GM21515 (cell line): ENCODE data around the gene PRSS8.
"Not testable (repeated sequence)": the region's sequence is repeated elsewhere in the genome, so short reads cannot be mapped to it uniquely, and the experiment has no call there.

Source experiments
- ATAC-seq: cut with Tn5 transposase; IDR thresholded peaks from one replicate; pipeline ENCODE4 v1.9.1; 2021; ENCODE audit not compliant: unreplicated experiment

Gene PRSS8

GRCh38 chr16:31145398-31145990 is 10.0 kb upstream of the PRSS8 start:
- ATAC-seq = no peak

GRCh38 chr16:31144418-31144817 is 8.9 kb upstream of the PRSS8 start:
- ATAC-seq = not testable (repeated sequence)

GRCh38 chr16:31143694-31144148 is 8.2 kb upstream of the PRSS8 start:
- no peak for ATAC-seq

DNA sequence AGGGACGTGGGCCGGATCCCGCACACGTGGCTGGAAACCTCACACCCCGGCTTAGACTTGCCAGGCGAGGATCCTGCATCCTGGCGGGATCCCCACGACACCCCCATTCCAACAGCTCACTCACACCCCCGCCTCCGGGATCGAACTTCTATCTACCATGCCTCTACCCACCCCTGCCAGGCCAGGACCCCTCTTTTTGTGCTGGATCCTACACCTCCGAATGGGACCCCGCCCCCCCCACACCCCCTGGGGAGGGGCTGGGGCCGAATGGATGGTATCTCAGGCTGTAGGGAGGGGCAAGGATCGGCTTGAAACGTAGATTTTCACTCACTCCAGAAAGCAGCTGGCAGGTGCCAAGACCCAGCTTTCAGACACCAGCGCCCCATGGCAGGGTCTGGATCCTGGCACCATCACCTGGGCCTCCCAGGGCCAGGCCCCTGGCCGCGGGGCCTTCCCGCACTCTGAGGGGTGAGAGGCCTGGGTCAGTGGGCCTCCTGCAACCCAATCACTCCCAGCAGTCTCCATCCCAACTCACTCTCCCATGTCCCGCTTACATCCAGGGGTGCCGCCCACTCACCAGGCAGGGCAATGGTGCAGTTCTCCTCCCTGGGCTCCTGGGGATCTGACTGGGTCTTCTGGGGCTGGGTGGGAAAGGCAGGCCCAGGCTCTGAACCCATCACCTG is 7.6 kb upstream of the PRSS8 start:
- no peak for ATAC-seq

- peak; percentile 78 for ATAC-seq
Observed at GRCh38 chr16:31142109-31143010, 6.8 kb upstream of the PRSS8 start.

DNA sequence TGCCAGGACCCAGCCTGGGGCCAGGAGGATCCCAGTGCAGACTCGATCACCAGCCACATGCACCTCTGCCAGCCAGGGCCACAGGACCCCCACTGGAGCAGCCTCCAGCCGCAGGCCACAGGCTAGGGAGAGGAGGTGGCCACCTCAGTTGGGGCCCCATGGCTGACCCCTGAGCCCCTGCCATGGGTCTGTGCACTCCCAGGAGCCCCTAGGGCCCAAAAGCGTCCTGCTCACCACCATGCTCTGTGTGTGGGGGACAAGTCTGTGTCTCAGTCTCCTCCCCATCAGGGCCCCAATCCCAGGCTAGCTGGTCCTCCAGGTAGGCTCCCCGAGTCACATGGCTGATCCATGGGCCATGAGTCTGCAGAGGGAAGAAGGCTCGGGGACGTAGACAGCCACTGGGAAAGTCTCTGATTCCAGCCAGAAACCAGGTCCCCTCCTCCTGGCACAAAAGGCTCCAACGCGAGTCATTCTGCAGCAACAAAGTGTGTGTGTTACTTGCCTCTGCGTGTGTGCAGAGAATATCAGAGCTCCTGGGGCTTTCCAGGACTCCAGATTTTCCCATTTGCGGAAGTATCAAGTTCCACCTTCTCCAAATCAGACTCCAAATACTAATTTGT is 6.1 kb upstream of the PRSS8 start:
- ATAC-seq = no peak

GRCh38 chr16:31141071-31141469 is 5.5 kb upstream of the PRSS8 start:
- ATAC-seq = not testable (repeated sequence)

DNA sequence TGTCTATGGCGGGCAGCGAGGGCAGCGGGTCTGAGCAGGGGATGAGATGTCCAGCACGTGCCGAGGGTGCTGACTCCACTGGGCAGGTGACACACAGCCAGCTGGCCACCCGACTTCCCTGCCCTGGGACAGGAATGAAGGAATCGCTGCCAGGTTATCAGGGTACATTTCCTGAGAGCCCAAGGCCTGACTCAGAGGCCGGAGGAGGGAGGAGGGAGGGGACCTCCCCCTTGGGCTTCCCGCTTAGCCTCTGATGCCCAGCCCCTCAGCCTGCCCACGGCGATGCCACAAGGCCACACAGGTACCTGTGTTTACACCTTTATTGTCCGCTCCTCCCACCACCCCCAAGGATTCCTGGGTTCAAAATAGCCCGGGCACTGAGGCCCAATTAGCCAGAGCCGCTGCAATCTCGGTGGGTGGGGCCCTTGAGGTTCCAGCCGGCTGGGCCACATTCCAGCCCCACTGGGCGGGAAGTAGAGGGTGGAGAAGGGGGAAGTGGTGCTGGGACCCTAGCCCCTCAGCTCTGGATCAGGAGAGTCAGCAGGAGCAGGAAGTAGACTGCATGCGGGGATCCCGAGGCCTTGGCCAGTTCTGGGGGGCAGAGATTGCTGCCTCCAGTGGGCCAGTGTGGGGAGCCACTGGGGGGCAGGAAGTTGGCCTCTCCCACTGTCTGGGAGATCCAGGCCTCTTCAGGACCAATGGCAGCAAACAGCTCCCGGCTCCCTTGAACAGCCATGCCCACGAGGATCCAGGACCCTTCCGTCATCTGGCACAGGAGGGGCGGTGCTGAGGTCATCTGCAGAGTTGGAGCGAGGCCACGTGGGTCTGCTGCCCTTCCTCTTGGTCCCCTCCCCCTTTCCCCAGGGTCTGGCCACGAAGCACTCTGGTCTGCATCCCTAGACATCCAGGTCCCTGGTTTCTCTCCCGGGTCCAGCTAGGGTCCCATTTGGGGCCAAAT is 3.4 kb upstream of the PRSS8 start:
- no peak for ATAC-seq

DNA sequence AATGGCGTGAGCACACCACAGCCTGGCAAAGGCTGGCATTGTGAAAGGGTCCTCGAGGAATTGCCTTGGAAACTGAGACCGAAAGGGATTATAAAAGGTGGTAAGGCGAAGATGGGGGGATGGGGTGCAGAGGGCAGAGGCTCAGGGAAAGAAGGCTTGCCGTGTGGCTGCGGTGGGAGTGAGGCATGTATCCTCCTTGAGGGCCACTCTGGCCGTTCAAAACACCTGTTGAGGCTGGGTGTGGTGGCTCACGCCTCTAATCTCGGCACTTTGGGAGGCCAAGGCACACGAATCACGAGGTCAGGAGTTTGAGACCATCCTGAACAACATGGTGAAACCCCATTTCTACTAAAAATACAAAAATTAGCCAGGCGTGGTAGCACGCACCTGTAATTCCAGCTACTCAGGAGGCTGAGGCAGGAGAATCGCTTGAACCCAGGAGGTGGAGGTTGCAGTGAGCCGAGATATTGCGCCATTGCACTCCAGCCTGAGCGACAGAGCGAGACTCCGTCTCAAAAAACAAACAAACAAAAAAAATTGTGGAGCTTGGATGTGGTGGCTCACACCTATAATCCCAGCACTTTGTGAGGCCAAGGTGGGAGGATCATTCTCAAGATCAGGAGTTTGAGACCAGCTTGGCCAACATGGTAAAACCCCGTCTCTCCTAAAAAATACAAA is 1.4 kb upstream of the PRSS8 start:
- not testable (repeated sequence) for ATAC-seq

DNA sequence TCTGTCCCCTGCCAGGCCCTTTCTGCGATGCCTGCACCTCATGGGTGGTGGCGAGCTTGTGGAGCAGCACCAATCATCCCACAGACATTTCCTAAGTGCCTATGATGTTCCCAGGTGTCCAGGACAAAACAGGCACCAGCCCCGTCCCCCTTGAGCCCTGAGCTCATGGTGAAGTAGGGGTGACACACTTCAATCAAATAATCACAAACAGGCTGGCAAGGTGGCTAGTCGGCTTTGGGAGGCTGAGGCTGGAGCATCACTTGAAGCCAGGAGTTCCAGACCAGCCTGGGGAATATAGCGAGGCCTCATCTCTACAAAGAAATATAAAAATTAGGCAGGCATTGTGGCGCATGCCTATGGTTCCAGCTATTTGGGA is 748 bp upstream of the PRSS8 start:
- ATAC-seq = no peak

- ATAC-seq = no peak
Observed at GRCh38 chr16:31134625-31135534, 647 bp downstream of the PRSS8 start.

- no peak for ATAC-seq
Observed at GRCh38 chr16:31134091-31134571, 1.4 kb downstream of the PRSS8 start.

- no peak for ATAC-seq
Observed at GRCh38 chr16:31133046-31133501, 2.5 kb downstream of the PRSS8 start.

DNA sequence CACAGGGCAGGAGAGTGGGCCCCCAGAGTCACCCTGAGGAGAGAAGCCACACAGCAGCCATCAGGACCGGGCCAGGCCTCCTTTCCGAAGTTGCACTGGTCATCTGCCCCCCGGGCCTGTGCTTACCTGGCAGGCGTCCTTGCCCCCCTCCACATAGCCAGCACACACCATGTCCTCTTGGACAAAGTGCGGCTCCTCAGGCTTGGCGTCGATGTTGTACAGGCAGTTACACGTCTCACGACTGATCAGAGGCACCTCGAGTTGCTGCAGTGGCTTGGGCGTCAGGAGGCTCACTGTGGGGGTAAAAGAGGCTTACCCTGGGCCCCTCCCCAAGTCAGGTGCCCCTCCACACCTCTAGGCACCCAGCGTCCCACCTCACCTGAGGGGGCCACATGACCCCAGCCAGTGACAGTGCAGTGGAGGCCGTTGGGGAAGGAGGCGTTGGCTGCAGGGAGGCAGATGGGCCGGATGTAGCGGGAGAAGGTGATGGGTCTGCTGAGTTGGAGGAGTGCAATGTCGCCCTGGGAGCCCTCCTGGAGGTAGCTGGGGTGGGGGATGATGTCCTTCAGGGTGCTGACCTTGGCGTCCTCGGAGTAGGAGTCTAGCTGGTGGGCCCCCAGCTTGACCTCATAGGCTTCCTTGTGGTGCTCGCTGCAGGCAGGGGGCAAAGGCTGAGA is 3.1 kb downstream of the PRSS8 start:
- ATAC-seq = no peak

DNA sequence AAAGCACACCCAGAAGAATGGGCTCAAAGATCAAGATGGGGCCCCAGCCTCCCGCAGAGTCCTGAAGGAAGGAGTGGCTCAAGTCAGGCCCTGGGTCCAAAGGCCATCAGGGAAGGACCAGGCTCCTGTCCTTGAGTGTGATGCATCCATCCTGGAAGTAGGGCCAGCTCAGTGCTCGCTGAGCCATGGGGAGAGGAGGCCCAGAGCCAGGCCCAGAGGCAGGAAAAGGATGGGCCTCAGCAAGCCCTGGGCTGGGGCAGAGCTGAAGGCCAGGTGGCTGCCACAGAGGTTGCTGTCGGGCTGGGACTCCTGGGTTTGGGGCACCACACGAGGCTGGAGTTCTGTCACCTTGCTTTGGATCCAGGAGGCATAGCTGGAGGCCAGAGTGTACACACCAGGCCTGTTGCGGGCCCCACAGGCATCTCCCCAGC is 3.7 kb downstream of the PRSS8 start:
- no peak for ATAC-seq

DNA sequence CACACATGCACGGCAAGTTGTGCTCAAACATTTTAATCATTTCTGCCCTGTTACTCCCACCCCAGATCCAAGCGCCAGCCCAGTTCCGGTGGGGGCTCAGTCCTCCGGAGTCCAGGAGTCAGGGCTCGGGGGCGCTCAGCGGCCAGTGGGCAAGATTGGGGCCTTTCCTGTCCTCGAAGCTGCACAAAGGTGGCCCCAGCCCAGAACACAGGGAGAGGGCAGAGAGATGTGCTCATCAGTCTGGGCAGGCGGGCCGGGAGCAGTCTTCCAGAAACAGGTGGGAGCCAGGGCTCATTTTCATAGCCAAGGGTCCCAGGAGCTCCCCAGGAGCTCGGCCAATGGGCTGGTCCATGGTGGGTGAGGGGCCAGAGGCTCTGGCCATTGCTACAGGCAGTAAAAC is 4.1 kb downstream of the PRSS8 start:
- ATAC-seq = no peak

DNA sequence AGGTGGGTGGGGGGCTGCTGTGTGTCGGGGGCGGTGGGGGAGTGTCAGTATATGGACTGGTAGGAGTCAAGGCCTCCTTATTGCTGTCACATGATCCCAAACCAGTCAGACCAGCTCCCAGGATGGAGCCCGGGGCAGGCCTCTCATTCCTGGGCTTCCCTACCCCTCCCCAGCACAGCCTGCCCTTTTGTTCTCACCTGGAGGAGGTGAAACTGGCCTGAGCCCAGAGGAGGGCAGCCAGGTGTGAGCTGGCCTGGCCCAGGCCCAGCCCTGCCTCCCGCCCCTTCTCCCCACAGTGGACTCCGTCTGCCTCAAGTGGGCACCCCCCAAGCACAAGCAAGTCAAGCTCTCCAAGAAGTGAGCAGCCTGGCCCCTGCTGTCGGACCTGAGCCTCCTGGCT is 4.6 kb downstream of the PRSS8 start:
- ATAC-seq = no peak
